Left ventricle myocardium inferior (tissue), 1 donor: ENCODE measurements around the gene TCERG1L. TPM values are rescaled to one million over a fixed set of nuclear protein-coding genes. Genes with fewer than 3 reads are reported as not detected.

ENCODE experiments used
- DNase-seq: peaks from one replicate; pipeline ENCODE4 v3.0.0-alpha.2; 2020
- H3K27ac ChIP-seq: fragments of 200-600 bp; replicated peaks from 2 replicates; pipeline ENCODE4 v1.8.0; 2021
- H3K27me3 ChIP-seq: fragments of 200-600 bp; 2 replicates; pipeline ENCODE4 v1.8.0; 2021; ENCODE audit warnings: low read depth
- H3K36me3 ChIP-seq: fragments of 200-600 bp; 2 replicates; pipeline ENCODE4 v1.8.0; 2021
- H3K4me1 ChIP-seq: fragments of 200-600 bp; 2 replicates; pipeline ENCODE4 v1.8.0; 2021
- H3K4me3 ChIP-seq: fragments of 200-600 bp; 2 replicates; pipeline ENCODE4 v1.8.0; 2021; ENCODE audit warnings: mild to moderate bottlenecking, moderate library complexity
- H3K9me3 ChIP-seq: fragments of 200-600 bp; replicated peaks from 2 replicates; pipeline ENCODE4 v1.8.0; 2021
- CTCF ChIP-seq: fragments of 200-600 bp; IDR thresholded peaks from 2 replicates; pipeline ENCODE4 v1.8.0; 2021; ENCODE audit warnings: antibody characterized with exemption, mild to moderate bottlenecking, borderline replicate concordance
- intact Hi-C: fragments of 100-400 bp; cut with micrococcal nuclease; formaldehyde crosslinking; loops from one replicate; pipeline ENCODE4 v1.11.0; 2022
- total RNA-seq: library from RNA; stranded (reverse); fragmentation: NEBNext Ultra II Directional; extraction: Animal tissue kit (Norgen Biotek cat#: 25700); gene quantifications from one replicate; pipeline ENCODE4 v1.2.1, GENCODE V29; 2021
- donor health status: DM: no; HTN: yes; CAD: no; lungs with severe emphysema.

Gene TCERG1L
- total RNA-seq, 1 donor from 2014 or later = not detected

GRCh38 chr10:131089861-131090260, 221.7 kb downstream of the TCERG1L start:
- Histone ChIP-seq H3K4me1 (peaks cover 5% of the 10 kb centered on the region), H3K27me3 (peaks cover 82% of the 10 kb centered on the region), H3K36me3 (no peaks in the 10 kb centered on the region), H3K27ac (no peak overlapping the region), H3K9me3 (peaks cover 5% of the 10 kb centered on the region), H3K4me3 (no peak overlapping the region)
- no peak for TF ChIP-seq CTCF
- intact Hi-C loops = no loop called here
- DNase-seq = no peak

- peaks cover 5% of the 10 kb centered on the region for H3K9me3 ChIP-seq
- H3K4me3 ChIP-seq = no peak overlapping the region
- intact Hi-C loops = no loop called here
- H3K36me3 ChIP-seq = no peaks in the 10 kb centered on the region
- no peaks in the 10 kb centered on the region for H3K4me1 ChIP-seq
- TF ChIP-seq CTCF = no peak
- peaks cover 84% of the 10 kb centered on the region for H3K27me3 ChIP-seq
- DNase-seq = no peak
- H3K27ac ChIP-seq = no peak overlapping the region
Observed at GRCh38 chr10:131089150-131089549, 222.4 kb downstream of the TCERG1L start.

GRCh38 chr10:131088619-131089018, 222.9 kb downstream of the TCERG1L start:
- Histone ChIP-seq H3K9me3 (peaks cover 5% of the 10 kb centered on the region), H3K27ac (no peak overlapping the region), H3K36me3 (no peaks in the 10 kb centered on the region), H3K4me3 (no peak overlapping the region), H3K4me1 (no peaks in the 10 kb centered on the region), H3K27me3 (peaks cover 84% of the 10 kb centered on the region)
- intact Hi-C loops = no loop called here
- TF ChIP-seq CTCF = no peak
- DNase-seq = no peak

GRCh38 chr10:131087464-131088215, 223.9 kb downstream of the TCERG1L start:
- no peak for TF ChIP-seq CTCF
- no peak for DNase-seq
- no peaks in the 10 kb centered on the region for H3K36me3 ChIP-seq
- H3K9me3 ChIP-seq = peaks cover 5% of the 10 kb centered on the region
- H3K4me3 ChIP-seq = no peak overlapping the region
- peaks cover 83% of the 10 kb centered on the region for H3K27me3 ChIP-seq
- H3K27ac ChIP-seq = no peak overlapping the region
- H3K4me1 ChIP-seq = no peaks in the 10 kb centered on the region
- intact Hi-C loops = no loop called here

- intact Hi-C loops = no loop called here
- H3K27me3 ChIP-seq = peaks cover 90% of the 10 kb centered on the region
- H3K4me1 ChIP-seq = no peaks in the 10 kb centered on the region
Observed at GRCh38 chr10:131086511-131086910, 225.0 kb downstream of the TCERG1L start.

More at GRCh38 chr10:131086511-131086910, 225.0 kb downstream of the TCERG1L start:
- Histone ChIP-seq H3K4me3 (no peak overlapping the region), H3K27ac (no peak overlapping the region), H3K36me3 (no peaks in the 10 kb centered on the region), H3K9me3 (peaks cover 5% of the 10 kb centered on the region)
- TF ChIP-seq CTCF = no peak
- DNase-seq = no peak
